ENCODE measurements around the gene ZNF701.
"Not testable (repeated sequence)": the region's sequence is repeated elsewhere in the genome, so short reads cannot be mapped to it uniquely, and the experiment has no call there.

ZNF701 gene

GRCh38 chr19:52599241-52599640 lies 29.2 kb downstream of the ZNF701 start:
- Mint-ChIP-seq H3K36me3 (peaks cover 66% of the 10 kb centered on the region), H3K27ac (no peak overlapping the region), H3K27me3 (no peaks in the 10 kb centered on the region), H3K9me3 (peaks cover 60% of the 10 kb centered on the region), H3K4me1 (peaks cover 14% of the 10 kb centered on the region), H3K4me3 (no peak overlapping the region)
- no peak for DNase-seq
- CTCF ChIA-PET: no interaction called here

- H3K36me3 Mint-ChIP-seq: peaks cover 63% of the 10 kb centered on the region
- CTCF ChIA-PET: no interaction called here
- H3K4me1 Mint-ChIP-seq: peaks cover 17% of the 10 kb centered on the region
- H3K4me3 Mint-ChIP-seq: peak overlapping the region; percentile 80
- peak; percentile 28 for DNase-seq
- no peaks in the 10 kb centered on the region for H3K27me3 Mint-ChIP-seq
- H3K9me3 Mint-ChIP-seq: peaks cover 58% of the 10 kb centered on the region
- H3K27ac Mint-ChIP-seq: no peak overlapping the region
Measured at GRCh38 chr19:52600639-52601024, 30.5 kb downstream of the ZNF701 start.

GRCh38 chr19:52601025-52601973 lies 31.2 kb downstream of the ZNF701 start:
- CTCF ChIA-PET: interaction anchor here (0.6 to 1.1 kb wide), 2 partner anchors 244 to 294 kb away, joined by 3 to 4 read pairs; no protein-coding TSS in a partner anchor
- Mint-ChIP-seq H3K9me3 (peaks cover 57% of the 10 kb centered on the region), H3K4me1 (peaks cover 22% of the 10 kb centered on the region), H3K4me3 (peak overlapping the region; percentile 80), H3K27me3 (no peaks in the 10 kb centered on the region), H3K36me3 (peaks cover 62% of the 10 kb centered on the region), H3K27ac (peak overlapping the region; percentile 83)
- peak; percentile 96 for DNase-seq

- Mint-ChIP-seq H3K27ac (peak overlapping the region; percentile 83), H3K9me3 (peaks cover 57% of the 10 kb centered on the region), H3K4me1 (peaks cover 24% of the 10 kb centered on the region), H3K36me3 (peaks cover 61% of the 10 kb centered on the region), H3K4me3 (peak overlapping the region; percentile 80)
- peak; percentile 22 for DNase-seq
- CTCF ChIA-PET: interaction anchor here (0.6 to 1.1 kb wide), 2 partner anchors 244 to 295 kb away, joined by 3 to 4 read pairs; no protein-coding TSS in a partner anchor
- H3K27me3 Mint-ChIP-seq: not testable (repeated sequence)
Measured at GRCh38 chr19:52601974-52602366, 31.9 kb downstream of the ZNF701 start.

GRCh38 chr19:52602941-52603340 lies 32.9 kb downstream of the ZNF701 start:
- peaks cover 53% of the 10 kb centered on the region for H3K9me3 Mint-ChIP-seq
- no peaks in the 10 kb centered on the region for H3K27me3 Mint-ChIP-seq
- CTCF ChIA-PET: no interaction called here
- peak overlapping the region; percentile 65 for H3K27ac Mint-ChIP-seq
- no peak for DNase-seq
- H3K36me3 Mint-ChIP-seq: peaks cover 57% of the 10 kb centered on the region
- H3K4me1 Mint-ChIP-seq: peaks cover 24% of the 10 kb centered on the region
- H3K4me3 Mint-ChIP-seq: peak overlapping the region; percentile 80

- H3K4me3 Mint-ChIP-seq: no peak overlapping the region
- no peak overlapping the region for H3K27ac Mint-ChIP-seq
- H3K36me3 Mint-ChIP-seq: peaks cover 61% of the 10 kb centered on the region
- peaks cover 24% of the 10 kb centered on the region for H3K4me1 Mint-ChIP-seq
- no peaks in the 10 kb centered on the region for H3K27me3 Mint-ChIP-seq
- DNase-seq: no peak
- H3K9me3 Mint-ChIP-seq: peaks cover 52% of the 10 kb centered on the region
- CTCF ChIA-PET: no interaction called here
Measured at GRCh38 chr19:52603558-52604207, 33.6 kb downstream of the ZNF701 start.

- Mint-ChIP-seq H3K27ac (no peak overlapping the region), H3K27me3 (no peaks in the 10 kb centered on the region), H3K9me3 (peaks cover 67% of the 10 kb centered on the region), H3K4me1 (no peaks in the 10 kb centered on the region), H3K36me3 (peaks cover 88% of the 10 kb centered on the region), H3K4me3 (no peak overlapping the region)
- CTCF ChIA-PET: no interaction called here
- DNase-seq: no peak
Measured at GRCh38 chr19:52613299-52613906, 43.3 kb downstream of the ZNF701 start.

GRCh38 chr19:52621376-52621775 lies 51.3 kb downstream of the ZNF701 start:
- Mint-ChIP-seq H3K36me3 (peaks cover 32% of the 10 kb centered on the region), H3K27me3 (no peaks in the 10 kb centered on the region), H3K9me3 (peaks cover 40% of the 10 kb centered on the region), H3K4me1 (peaks cover 7% of the 10 kb centered on the region), H3K4me3 (no peak overlapping the region), H3K27ac (no peak overlapping the region)
- no peak for DNase-seq
- CTCF ChIA-PET: no interaction called here

- Mint-ChIP-seq H3K27ac (no peak overlapping the region), H3K4me3 (no peak overlapping the region), H3K36me3 (peaks cover 24% of the 10 kb centered on the region), H3K27me3 (no peaks in the 10 kb centered on the region), H3K4me1 (peaks cover 7% of the 10 kb centered on the region), H3K9me3 (peaks cover 33% of the 10 kb centered on the region)
- CTCF ChIA-PET: no interaction called here
- DNase-seq: no peak
Measured at GRCh38 chr19:52622261-52622660, 52.2 kb downstream of the ZNF701 start.

GRCh38 chr19:52626915-52627314 lies 56.8 kb downstream of the ZNF701 start:
- CTCF ChIA-PET: no interaction called here
- no peak overlapping the region for H3K27ac Mint-ChIP-seq
- H3K27me3 Mint-ChIP-seq: no peaks in the 10 kb centered on the region
- peaks cover 41% of the 10 kb centered on the region for H3K36me3 Mint-ChIP-seq
- no peak for DNase-seq
- H3K4me1 Mint-ChIP-seq: no peaks in the 10 kb centered on the region
- H3K9me3 Mint-ChIP-seq: peaks cover 32% of the 10 kb centered on the region
- no peak overlapping the region for H3K4me3 Mint-ChIP-seq

GRCh38 chr19:52627441-52627840 lies 57.4 kb downstream of the ZNF701 start:
- DNase-seq, H3K27me3 Mint-ChIP-seq, H3K4me1 Mint-ChIP-seq, H3K4me3 Mint-ChIP-seq, CTCF ChIA-PET, H3K27ac Mint-ChIP-seq: not testable (repeated sequence)
- peaks cover 46% of the 10 kb centered on the region for H3K36me3 Mint-ChIP-seq
- H3K9me3 Mint-ChIP-seq: peaks cover 27% of the 10 kb centered on the region

GRCh38 chr19:52635786-52636570 lies 65.9 kb downstream of the ZNF701 start:
- peak overlapping the region; percentile 89 for H3K4me3 Mint-ChIP-seq
- H3K36me3 Mint-ChIP-seq: peaks cover 53% of the 10 kb centered on the region
- H3K9me3 Mint-ChIP-seq: peaks cover 24% of the 10 kb centered on the region
- H3K4me1 Mint-ChIP-seq: peaks cover 19% of the 10 kb centered on the region
- no peak for DNase-seq
- CTCF ChIA-PET: no interaction called here
- H3K27me3 Mint-ChIP-seq: no peaks in the 10 kb centered on the region
- no peak overlapping the region for H3K27ac Mint-ChIP-seq

Data from activated naive CD4-positive, alpha-beta T cell treated with anti-CD3 and anti-CD28 coated beads, Interleukin-2, amount 10 ng/mL, durations not matched to agents 7 days and 5 days (primary cell).